DOHH2 (cell line): ENCODE data around the gene SPSB4.
A peak's percentile ranks its signal among the peaks of the same experiment; 100 is the strongest.

ENCODE experiments used
- H3F3A ChIP-seq: fragments of 200-600 bp; sonication (generic), shearing (Covaris generic); 2 replicates; pipeline ENCODE4 v1.6.0; 2016; ENCODE audit warnings: antibody characterized with exemption, mild to moderate bottlenecking; ENCODE audit not compliant: control insufficient read depth, insufficient read depth
- H3K27ac ChIP-seq: fragments of 200-600 bp; sonication (generic); 2 replicates; pipeline ENCODE4 v1.5.1; 2014; ENCODE audit warnings: low read depth, mild to moderate bottlenecking, low read length, moderate library complexity
- H3K27me3 ChIP-seq: fragments of 200-600 bp; sonication (generic); 2 replicates; pipeline ENCODE4 v1.6.1; 2014; ENCODE audit warnings: mild to moderate bottlenecking, low read length, mixed read lengths; ENCODE audit not compliant: control insufficient read depth
- H3K36me3 ChIP-seq: fragments of 200-600 bp; sonication (generic); 2 replicates; pipeline ENCODE4 v1.6.1; 2014; ENCODE audit warnings: mild to moderate bottlenecking, low read length, moderate library complexity, mixed read lengths; ENCODE audit not compliant: control insufficient read depth
- H3K4me1 ChIP-seq: fragments of 200-600 bp; sonication (generic); 2 replicates; pipeline ENCODE4 v1.6.1; 2014; ENCODE audit warnings: mild to moderate bottlenecking, low read length, mixed read lengths; ENCODE audit not compliant: control insufficient read depth
- H3K4me2 ChIP-seq: fragments of 200-600 bp; sonication (generic); 2 replicates; pipeline ENCODE4 v1.6.0; 2014; ENCODE audit warnings: mild to moderate bottlenecking, low read length, moderate library complexity
- H3K4me3 ChIP-seq: fragments of 200-600 bp; sonication (generic); 2 replicates; pipeline ENCODE4 v1.5.1; 2014; ENCODE audit warnings: mild to moderate bottlenecking, low read length, mixed read lengths
- H3K79me2 ChIP-seq: fragments of 200-600 bp; sonication (generic); 2 replicates; pipeline ENCODE4 v1.6.1; 2014; ENCODE audit warnings: mild to moderate bottlenecking, low read length, mixed read lengths; ENCODE audit not compliant: control insufficient read depth
- H3K9me2 ChIP-seq: fragments of 200-600 bp; sonication (generic); replicated peaks from 2 replicates; pipeline ENCODE4 v1.6.1; 2014; ENCODE audit warnings: mild to moderate bottlenecking, low read length, mixed read lengths; ENCODE audit not compliant: control insufficient read depth
- H3K9me3 ChIP-seq: fragments of 200-600 bp; sonication (generic); 2 replicates; pipeline ENCODE4 v1.6.1; 2014; ENCODE audit warnings: antibody characterized with exemption, low read length, mixed read lengths; ENCODE audit not compliant: control insufficient read depth, insufficient read depth
- H4K20me1 ChIP-seq: fragments of 200-600 bp; sonication (generic); 2 replicates; pipeline ENCODE4 v1.6.0; 2014; ENCODE audit warnings: low read depth, mild to moderate bottlenecking, antibody characterized with exemption, low read length, moderate library complexity; ENCODE audit not compliant: control insufficient read depth, insufficient read depth
- CTCF ChIP-seq: fragments of 200-600 bp; sonication (generic); IDR thresholded peaks from one replicate; pipeline ENCODE4 v1.5.1; 2014; ENCODE audit warnings: antibody characterized with exemption, mild to moderate bottlenecking, low read depth, low read length; ENCODE audit not compliant: poor library complexity, severe bottlenecking
- EZH2phosphoT487 ChIP-seq: fragments of 200-600 bp; sonication (generic); IDR thresholded peaks from 2 replicates; pipeline ENCODE4 v1.6.1; 2017; ENCODE audit warnings: borderline replicate concordance, mild to moderate bottlenecking, antibody characterized with exemption, low read length, moderate library complexity, mixed read lengths

SPSB4 gene

GRCh38 chr3:141191097-141191749 lies 140.1 kb downstream of the SPSB4 start:
- Histone ChIP-seq H3K4me2 (no peak overlapping the region), H3K9me2 (no peaks in the 10 kb centered on the region), H3F3A (no peaks in the 10 kb centered on the region), H3K27ac (no peak overlapping the region), H3K4me1 (no peaks in the 10 kb centered on the region), H3K27me3 (peaks cover 24% of the 10 kb centered on the region), H3K36me3 (no peaks in the 10 kb centered on the region), H3K9me3 (no peaks in the 10 kb centered on the region), H4K20me1 (no peaks in the 10 kb centered on the region), H3K79me2 (no peaks in the 10 kb centered on the region), H3K4me3 (no peak overlapping the region)
- no peak for TF ChIP-seq EZH2phosphoT487
- TF ChIP-seq CTCF: no peak

GRCh38 chr3:141192345-141192744 lies 141.2 kb downstream of the SPSB4 start:
- Histone ChIP-seq H3F3A (no peaks in the 10 kb centered on the region), H4K20me1 (no peaks in the 10 kb centered on the region), H3K4me3 (no peak overlapping the region), H3K4me2 (no peak overlapping the region), H3K79me2 (no peaks in the 10 kb centered on the region), H3K9me3 (no peaks in the 10 kb centered on the region), H3K27me3 (peaks cover 29% of the 10 kb centered on the region), H3K27ac (no peak overlapping the region), H3K9me2 (no peaks in the 10 kb centered on the region), H3K36me3 (no peaks in the 10 kb centered on the region), H3K4me1 (no peaks in the 10 kb centered on the region)
- peak; percentile 96 for TF ChIP-seq CTCF
- no peak for TF ChIP-seq EZH2phosphoT487

GRCh38 chr3:141193066-141193830 lies 142.1 kb downstream of the SPSB4 start:
- no peaks in the 10 kb centered on the region for H3K36me3 ChIP-seq
- no peak overlapping the region for H3K4me3 ChIP-seq
- no peaks in the 10 kb centered on the region for H4K20me1 ChIP-seq
- no peaks in the 10 kb centered on the region for H3K79me2 ChIP-seq
- peaks cover 32% of the 10 kb centered on the region for H3K27me3 ChIP-seq
- H3F3A ChIP-seq: no peaks in the 10 kb centered on the region
- no peak for TF ChIP-seq EZH2phosphoT487
- TF ChIP-seq CTCF: no peak
- no peaks in the 10 kb centered on the region for H3K4me1 ChIP-seq
- no peak overlapping the region for H3K27ac ChIP-seq
- no peaks in the 10 kb centered on the region for H3K9me2 ChIP-seq
- no peak overlapping the region for H3K4me2 ChIP-seq
- no peaks in the 10 kb centered on the region for H3K9me3 ChIP-seq
